NCI-H1105 treated with DMSO at 0.1 percent for 48 hours (cell line): Measurements from ENCODE around the gene TRPM8.
"Not testable (repeated sequence)": the region's sequence is repeated elsewhere in the genome, so short reads cannot be mapped to it uniquely, and the experiment has no call there.

ENCODE experiments used
- DNase-seq: peaks from one replicate; lab custom pipeline; 2025; lab: John Stamatoyannopoulos, UW

TRPM8 gene

GRCh38 chr2:233917116-233917515, at the start of gene TRPM8:
Gene TRPM8 (plus strand): TSS chr2:233917373. CDS start chr2:233926538, 9,165 bp downstream.
- no peak for DNase-seq

- no peak for DNase-seq
These were observed 49.1 kb upstream of the TRPM8 start, which contains the start of gene MSL3B for GRCh38 chr2:233867993-233868532. Gene MSL3B (minus strand): TSS chr2:233868386.

DNA sequence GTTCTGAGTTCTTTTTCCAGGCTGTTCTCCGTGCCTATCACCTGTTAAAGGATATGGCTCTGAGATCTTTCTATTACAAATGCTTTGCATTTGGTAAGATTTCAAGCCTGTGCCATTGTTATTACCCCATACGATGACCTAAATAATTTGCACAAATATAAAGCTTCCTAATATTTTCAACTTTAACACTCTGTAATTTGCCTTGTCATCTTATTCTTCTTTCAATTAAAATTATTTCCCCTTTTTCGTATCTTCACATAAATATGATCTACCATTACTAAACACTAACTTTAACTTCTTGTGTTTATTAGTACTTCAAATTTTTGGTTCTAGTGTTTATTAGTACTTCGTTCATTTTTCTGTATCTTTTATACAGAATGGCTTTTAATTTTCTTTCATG, 45.7 kb upstream of the TRPM8 start:
- no peak for DNase-seq

DNA sequence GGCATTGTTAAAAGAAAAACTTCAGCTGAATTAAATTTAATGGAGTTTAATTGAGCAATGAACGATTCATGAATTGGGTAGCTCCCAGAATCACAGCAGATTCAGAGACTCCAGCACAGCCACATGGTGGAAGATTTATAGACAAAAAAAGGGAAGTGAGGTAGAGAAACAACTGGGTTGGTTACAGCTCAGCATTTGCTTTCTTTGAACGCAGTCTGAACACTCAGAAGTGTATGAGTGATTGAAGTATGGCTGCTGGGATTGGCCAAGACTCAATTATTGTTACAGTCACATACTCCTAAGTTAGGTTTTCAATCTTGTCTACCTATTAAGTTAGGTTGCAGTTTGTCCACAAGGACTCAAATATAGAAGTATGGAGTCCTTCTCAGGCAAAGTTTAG, 45.0 kb upstream of the TRPM8 start:
- not testable (repeated sequence) for DNase-seq

DNA sequence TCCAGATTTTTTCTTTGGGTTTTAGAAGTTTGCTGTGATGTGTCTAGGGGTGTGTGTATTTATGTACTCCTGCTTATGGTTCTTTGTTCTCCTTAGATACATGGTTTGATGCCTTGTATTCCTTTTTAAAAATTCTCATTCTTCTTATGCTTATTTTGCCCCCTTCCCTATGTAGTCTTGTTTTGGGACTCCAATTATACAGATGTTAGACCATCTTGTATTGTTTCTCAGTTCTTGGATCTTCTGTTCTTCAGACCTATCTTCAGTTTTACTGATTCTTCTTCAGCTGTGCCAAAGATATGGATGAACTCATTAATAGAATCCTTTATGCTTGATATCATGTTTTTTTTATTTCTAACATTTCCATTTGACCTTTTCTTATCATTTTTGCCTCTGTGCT, 34.8 kb upstream of the TRPM8 start:
- no peak for DNase-seq

DNA sequence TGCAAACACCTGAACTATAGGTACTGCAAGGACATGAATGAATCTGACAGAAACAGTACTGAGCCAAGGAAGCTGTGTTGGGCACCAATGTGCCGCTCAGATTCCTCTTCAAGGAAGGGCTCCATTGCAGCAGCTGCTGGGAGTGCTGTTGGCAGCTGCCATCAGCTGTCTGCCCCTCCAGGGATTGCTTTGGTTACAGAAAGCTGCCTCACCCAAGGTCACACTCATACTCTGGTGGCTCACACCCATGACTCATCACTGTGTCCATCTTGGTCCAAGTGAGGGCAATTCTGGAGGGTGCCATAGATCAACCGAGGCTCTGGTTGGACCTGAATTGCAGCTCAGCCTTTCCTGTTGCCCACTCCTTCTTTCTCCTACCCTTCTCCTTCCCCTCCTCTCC, 24.4 kb upstream of the TRPM8 start:
- no peak for DNase-seq

DNA sequence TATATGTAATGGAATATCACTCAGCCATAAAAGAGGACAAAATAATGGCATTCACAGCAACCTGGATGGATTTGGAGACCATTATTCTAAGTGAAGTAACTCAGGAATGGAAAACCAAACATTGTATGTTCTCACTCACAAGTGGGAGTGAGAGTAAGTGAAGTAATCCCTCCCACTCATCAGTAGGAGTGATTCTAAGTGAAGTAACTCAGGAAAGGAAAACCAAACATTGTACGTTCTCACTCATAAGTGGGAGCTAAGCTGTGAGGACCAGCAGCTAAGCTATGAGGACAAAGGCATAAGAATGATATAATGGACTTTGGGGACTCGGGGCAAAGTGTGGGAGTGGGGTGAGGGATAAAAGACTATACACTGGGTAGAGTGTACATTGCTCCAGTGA, 20.9 kb upstream of the TRPM8 start:
- not testable (repeated sequence) for DNase-seq

- DNase-seq: no peak
These were observed 15.8 kb upstream of the TRPM8 start for GRCh38 chr2:233901367-233901766.

GRCh38 chr2:233901884-233902283, 15.3 kb upstream of the TRPM8 start:
- DNase-seq: no peak

- no peak for DNase-seq
These were observed 11.2 kb upstream of the TRPM8 start for GRCh38 chr2:233905945-233906344.

GRCh38 chr2:233907627-233908026, 9.5 kb upstream of the TRPM8 start:
- DNase-seq: no peak

DNA sequence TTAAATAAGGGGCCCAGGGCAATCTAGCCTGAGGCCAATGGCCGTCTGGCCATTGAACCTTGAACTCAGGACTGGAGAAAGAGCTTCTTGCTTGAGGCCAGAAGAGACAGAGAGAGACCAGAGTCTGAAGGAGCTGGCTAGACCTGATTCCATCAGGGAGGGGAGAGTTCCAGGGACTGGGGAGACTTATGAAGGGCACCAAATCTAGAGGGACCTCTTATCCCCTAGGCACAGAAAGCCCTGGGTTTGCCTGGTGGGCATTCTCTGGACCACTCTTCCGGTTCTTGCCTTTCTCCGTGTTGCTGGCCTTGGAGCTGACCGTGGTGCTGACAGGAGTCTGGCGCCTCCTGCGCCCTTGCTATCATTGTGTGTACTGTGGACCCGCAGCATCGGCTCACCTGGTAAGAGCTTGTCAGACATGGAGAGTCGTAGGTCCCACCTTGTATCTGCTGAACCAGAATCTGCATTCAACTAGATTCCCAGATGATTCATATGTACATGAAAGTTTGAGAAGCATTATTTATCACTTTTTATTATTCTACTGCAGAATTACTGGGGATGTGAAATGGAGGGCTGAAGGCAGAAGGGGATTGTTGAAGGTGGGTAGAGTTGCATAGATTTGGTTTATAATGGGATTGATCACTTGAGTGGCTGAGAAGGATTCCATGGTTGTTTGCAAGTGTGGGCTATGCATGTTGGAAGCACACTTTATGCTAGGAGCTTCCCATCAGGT, 4.3 kb upstream of the TRPM8 start:
- no peak for DNase-seq

GRCh38 chr2:233915128-233915527, 2.0 kb upstream of the TRPM8 start:
- DNase-seq: peak; percentile 13

DNA sequence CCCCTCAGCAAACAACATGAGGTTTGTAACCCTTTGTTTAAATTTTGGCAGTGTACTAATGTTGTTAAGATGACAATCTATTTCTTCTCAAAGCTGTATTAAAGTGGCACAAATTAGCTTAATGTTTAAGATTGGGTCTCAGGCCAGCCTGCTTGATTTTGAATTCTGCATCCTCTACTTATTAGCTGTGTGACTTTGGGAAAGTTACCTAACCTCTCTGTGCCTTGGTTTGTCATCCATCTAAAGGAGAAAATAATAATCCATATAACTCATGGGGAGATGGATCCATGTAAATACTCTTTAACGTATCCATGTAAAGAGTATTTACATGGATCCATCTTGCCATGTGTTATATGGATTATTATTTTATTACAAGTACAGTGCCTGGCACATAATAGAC, 2.1 kb downstream of the TRPM8 start:
- no peak for DNase-seq

DNA sequence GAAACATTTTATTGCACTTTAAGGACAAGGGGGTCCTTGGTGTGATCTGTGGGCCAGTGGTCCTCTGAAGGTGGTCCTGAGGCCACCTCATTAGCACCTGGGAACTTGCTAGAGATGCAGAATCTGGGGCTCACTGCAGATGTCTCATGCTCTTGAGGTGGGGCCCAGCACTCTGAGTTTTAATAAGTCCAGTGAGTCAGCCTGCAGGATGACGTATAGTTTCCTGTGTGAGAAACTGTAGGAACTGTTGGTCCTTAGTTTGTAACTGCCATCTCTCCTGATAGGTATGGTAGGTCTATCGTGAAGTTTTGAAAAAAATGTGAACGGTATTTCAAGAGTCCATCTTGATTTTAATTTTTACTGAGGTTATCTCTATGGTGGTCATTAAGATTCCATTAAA, 2.8 kb downstream of the TRPM8 start:
- no peak for DNase-seq

GRCh38 chr2:233922471-233922870, 5.3 kb downstream of the TRPM8 start:
- DNase-seq: no peak

GRCh38 chr2:233925402-233925801, 8.2 kb downstream of the TRPM8 start:
- no peak for DNase-seq

GRCh38 chr2:233926806-233927205, 9.6 kb downstream of the TRPM8 start:
- DNase-seq: no peak

DNA sequence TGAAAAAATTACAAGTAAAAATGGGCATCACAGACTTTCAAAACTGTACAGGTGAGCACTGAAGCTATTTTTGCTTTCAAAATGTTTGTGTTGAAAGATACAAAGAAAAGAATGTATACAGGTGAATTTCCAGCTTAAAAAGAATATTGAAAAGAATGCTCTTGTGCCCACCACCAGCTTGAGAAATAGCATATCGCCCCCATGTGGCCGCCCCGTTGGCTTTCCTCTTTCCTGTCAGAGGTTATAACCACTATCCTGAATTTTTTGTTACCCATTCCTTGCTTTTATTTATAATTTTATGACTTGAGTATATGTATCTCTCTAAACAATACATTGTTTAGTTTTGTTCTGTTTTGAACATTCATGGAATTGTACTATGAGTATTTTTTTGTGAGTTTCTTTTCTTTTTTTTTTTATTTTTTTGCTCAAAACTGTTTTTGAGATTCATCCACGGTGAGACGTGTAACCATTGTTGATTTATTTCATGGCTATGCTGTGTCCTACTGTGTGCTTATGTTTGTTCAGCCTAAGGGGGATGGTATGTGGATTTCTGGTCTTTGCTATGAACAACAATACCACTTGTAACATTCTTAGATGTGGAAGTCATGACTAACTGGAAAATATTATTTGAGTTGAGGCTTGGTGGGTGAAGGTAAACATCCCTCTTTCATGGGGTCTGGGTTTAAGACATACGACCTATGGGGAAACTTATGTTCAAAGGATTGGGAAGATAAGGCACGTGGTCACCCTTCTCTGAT, 11.6 kb downstream of the TRPM8 start:
- DNase-seq: peak; percentile 35

GRCh38 chr2:233929352-233930022, 12.3 kb downstream of the TRPM8 start:
- no peak for DNase-seq

GRCh38 chr2:233934524-233934923, 17.4 kb downstream of the TRPM8 start:
- no peak for DNase-seq

GRCh38 chr2:233935426-233935825, 18.3 kb downstream of the TRPM8 start:
- DNase-seq: no peak

DNA sequence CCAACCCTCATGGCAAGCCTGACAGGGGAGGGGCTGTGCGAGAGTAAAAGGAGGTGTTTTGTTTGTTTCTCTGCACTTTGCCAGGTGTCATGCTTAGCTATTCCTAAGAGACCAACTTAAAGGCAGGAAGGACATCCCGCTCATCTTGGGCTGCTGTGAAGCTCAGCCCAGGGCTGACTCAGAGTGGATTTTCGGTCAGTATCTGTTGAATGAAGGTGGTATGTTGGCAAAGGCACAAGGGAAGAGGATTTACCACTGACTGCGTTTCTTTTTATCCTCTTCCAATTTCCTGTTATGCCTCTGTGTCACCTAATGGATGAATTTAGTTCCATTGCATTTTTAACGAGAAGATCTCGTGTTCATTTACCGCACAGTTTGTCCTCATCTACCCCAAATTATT, 18.9 kb downstream of the TRPM8 start:
- no peak for DNase-seq
